Activated CD4-positive, alpha-beta memory T cell treated with anti-CD3 and anti-CD28 coated beads, Interleukin-2, amount 10 ng/mL, durations not matched to agents 7 days and 5 days (primary cell): ENCODE results near the gene SKA2. TPM values are rescaled to one million over a fixed set of nuclear protein-coding genes. Genes with fewer than 3 reads are reported as not detected.
"Not testable (repeated sequence)": the region's sequence is repeated elsewhere in the genome, so short reads cannot be mapped to it uniquely, and the experiment has no call there.

ENCODE experiments used
- CTCF ChIA-PET: fragments of 350-600 bp; sonication (Branson Sonifier 250); formaldehyde crosslinking; loops from one replicate; lab custom pipeline; 2021; ENCODE audit warnings: antibody characterized with exemption, inconsistent platforms; lab: Charles Lee
- POLR2A ChIA-PET: fragments of 350-600 bp; sonication (Branson Sonifier 250); formaldehyde crosslinking; loops from one replicate; lab custom pipeline; 2021; ENCODE audit warnings: antibody characterized with exemption; lab: Charles Lee
- DNase-seq: peaks from one replicate; pipeline ENCODE4 v3.0.0-alpha.2; 2020
- H3K27ac Mint-ChIP-seq: one replicate; pipeline ENCODE4 v1.8.0; 2021; ENCODE audit warnings: mild to moderate bottlenecking, mixed read lengths
- H3K27me3 Mint-ChIP-seq: one replicate; pipeline ENCODE4 v1.8.0; 2021; ENCODE audit warnings: mixed read lengths
- H3K36me3 Mint-ChIP-seq: one replicate; pipeline ENCODE4 v1.8.0; 2021; ENCODE audit warnings: low read depth, mixed read lengths
- H3K4me1 Mint-ChIP-seq: one replicate; pipeline ENCODE4 v1.8.0; 2021; ENCODE audit warnings: mixed read lengths
- H3K4me3 Mint-ChIP-seq: one replicate; pipeline ENCODE4 v1.8.0; 2021; ENCODE audit warnings: mild to moderate bottlenecking, mixed read lengths
- H3K9me3 Mint-ChIP-seq: one replicate; pipeline ENCODE4 v1.8.0; 2021; ENCODE audit warnings: mixed read lengths
- total RNA-seq, 2 experiments: library from RNA; stranded (reverse); gene quantifications; one replicate each; pipeline ENCODE4 v1.2.3, GENCODE V29; 2021

Gene SKA2
- total RNA-seq, 2 experiments from 2014 or later, result 88.1 to 101 TPM

- H3K27ac Mint-ChIP-seq, result no peak overlapping the region
- no peak overlapping the region for H3K4me3 Mint-ChIP-seq
- peaks cover 49% of the 10 kb centered on the region for H3K4me1 Mint-ChIP-seq
- no peaks in the 10 kb centered on the region for H3K9me3 Mint-ChIP-seq
- ChIA-PET POLR2A (interaction anchor here (11.5 kb wide), 1 partner anchor 42 kb away, joined by 134 read pairs; the partner anchor contains the start of gene TRIM37), CTCF (no interaction called here)
- peaks cover 45% of the 10 kb centered on the region for H3K36me3 Mint-ChIP-seq
- no peak for DNase-seq
- no peaks in the 10 kb centered on the region for H3K27me3 Mint-ChIP-seq
These were observed 5.9 kb downstream of the SKA2 start for GRCh38 chr17:59149051-59149450.

- H3K4me1 Mint-ChIP-seq, result peaks cover 25% of the 10 kb centered on the region
- ChIA-PET CTCF (interaction anchor here (0.5 to 0.7 kb wide), 2 partner anchors 9 to 63 kb away, joined by 3 to 5 read pairs; no protein-coding TSS in a partner anchor), POLR2A (interaction anchor here (1.6 to 2.8 kb wide), 3 partner anchors 8 to 40 kb away, joined by 4 to 12 read pairs (median 5); partner anchors contain the start of genes PRR11, SKA2 and TRIM37)
- H3K9me3 Mint-ChIP-seq, result no peaks in the 10 kb centered on the region
- DNase-seq, result no peak
- no peaks in the 10 kb centered on the region for H3K27me3 Mint-ChIP-seq
- peaks cover 35% of the 10 kb centered on the region for H3K36me3 Mint-ChIP-seq
- H3K27ac Mint-ChIP-seq, result no peak overlapping the region
- H3K4me3 Mint-ChIP-seq, result no peak overlapping the region
These were observed 9.4 kb downstream of the SKA2 start for GRCh38 chr17:59145571-59146096.

GRCh38 chr17:59141860-59142259, 13.1 kb downstream of the SKA2 start:
- no peaks in the 10 kb centered on the region for H3K27me3 Mint-ChIP-seq
- H3K36me3 Mint-ChIP-seq, result peaks cover 30% of the 10 kb centered on the region
- peaks cover 5% of the 10 kb centered on the region for H3K4me1 Mint-ChIP-seq
- H3K27ac Mint-ChIP-seq, result no peak overlapping the region
- no peak overlapping the region for H3K4me3 Mint-ChIP-seq
- ChIA-PET CTCF (interaction anchor here (0.8 kb wide), 1 partner anchor 18 kb away, joined by 7 read pairs; no protein-coding TSS in a partner anchor), POLR2A (no interaction called here)
- no peaks in the 10 kb centered on the region for H3K9me3 Mint-ChIP-seq
- DNase-seq, result no peak

GRCh38 chr17:59139939-59140338, 15.0 kb downstream of the SKA2 start:
- Mint-ChIP-seq H3K27me3 (no peaks in the 10 kb centered on the region), H3K9me3 (no peaks in the 10 kb centered on the region), H3K4me3 (no peak overlapping the region), H3K36me3 (peaks cover 19% of the 10 kb centered on the region), H3K4me1 (peaks cover 2% of the 10 kb centered on the region), H3K27ac (no peak overlapping the region)
- CTCF ChIA-PET, result interaction anchor here (0.7 kb wide), 3 partner anchors 11 to 48 kb away, joined by 3 to 5 read pairs (median 4); no protein-coding TSS in a partner anchor
- no peak for DNase-seq
- POLR2A ChIA-PET, result no interaction called here

GRCh38 chr17:59138339-59138738, 16.6 kb downstream of the SKA2 start:
- H3K36me3 Mint-ChIP-seq, H3K9me3 Mint-ChIP-seq, H3K4me1 Mint-ChIP-seq, DNase-seq, CTCF ChIA-PET, H3K4me3 Mint-ChIP-seq, H3K27ac Mint-ChIP-seq, H3K27me3 Mint-ChIP-seq: not testable (repeated sequence)
- POLR2A ChIA-PET, result interaction anchor here (1.1 kb wide), 1 partner anchor 8 kb away, joined by 3 read pairs; no protein-coding TSS in a partner anchor

DNA sequence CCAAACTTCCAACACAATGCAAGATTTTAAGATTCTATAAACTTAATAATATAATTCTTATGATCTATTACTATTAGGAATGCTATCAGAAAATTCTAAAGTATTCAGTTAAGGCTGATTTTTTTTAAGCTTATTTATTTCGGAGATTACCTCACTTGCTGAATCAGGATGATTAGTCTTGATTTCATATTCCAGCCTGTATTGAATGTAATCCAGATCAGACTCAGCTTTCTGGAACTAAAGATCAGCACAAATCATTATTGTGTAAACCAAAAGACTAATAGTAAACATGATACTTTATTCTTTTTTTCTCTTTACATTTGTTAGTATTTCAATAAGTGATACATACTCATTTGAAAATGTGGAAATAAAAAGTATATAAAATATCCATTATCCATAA, 23.9 kb downstream of the SKA2 start:
- CTCF ChIA-PET, result no interaction called here
- POLR2A ChIA-PET, result no interaction called here
- Mint-ChIP-seq H3K36me3 (peaks cover 26% of the 10 kb centered on the region), H3K27me3 (no peaks in the 10 kb centered on the region), H3K27ac (no peak overlapping the region), H3K9me3 (no peaks in the 10 kb centered on the region), H3K4me3 (no peak overlapping the region), H3K4me1 (peaks cover 10% of the 10 kb centered on the region)
- no peak for DNase-seq

DNA sequence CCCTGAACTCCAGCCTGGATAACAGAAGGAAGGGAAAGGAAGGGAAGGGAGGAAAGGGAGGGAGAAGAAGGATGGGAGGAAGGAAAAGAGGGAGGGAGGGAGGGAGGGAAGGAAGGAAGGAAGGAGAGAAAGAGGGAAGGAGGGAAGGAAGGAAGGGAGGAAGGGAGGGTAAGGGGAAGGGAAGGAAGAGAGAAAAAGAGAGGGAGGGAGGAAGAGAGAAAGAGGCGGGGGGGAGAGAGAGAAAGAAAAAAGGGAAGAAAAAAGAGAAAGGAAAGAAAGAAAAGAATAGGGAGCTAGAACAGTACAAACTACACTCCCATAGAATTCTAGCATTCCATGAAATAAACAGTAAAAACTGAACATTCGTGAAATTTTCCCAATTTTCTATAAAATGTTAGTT, 25.2 kb downstream of the SKA2 start:
- Mint-ChIP-seq H3K4me3 (no peak overlapping the region), H3K36me3 (peaks cover 29% of the 10 kb centered on the region), H3K27ac (no peak overlapping the region), H3K4me1 (peaks cover 8% of the 10 kb centered on the region), H3K9me3 (no peaks in the 10 kb centered on the region), H3K27me3 (no peaks in the 10 kb centered on the region)
- CTCF ChIA-PET, result no interaction called here
- POLR2A ChIA-PET, result interaction anchor here (0.6 kb wide), 1 partner anchor 142 kb away, joined by 3 read pairs; no protein-coding TSS in a partner anchor
- DNase-seq, result no peak

DNA sequence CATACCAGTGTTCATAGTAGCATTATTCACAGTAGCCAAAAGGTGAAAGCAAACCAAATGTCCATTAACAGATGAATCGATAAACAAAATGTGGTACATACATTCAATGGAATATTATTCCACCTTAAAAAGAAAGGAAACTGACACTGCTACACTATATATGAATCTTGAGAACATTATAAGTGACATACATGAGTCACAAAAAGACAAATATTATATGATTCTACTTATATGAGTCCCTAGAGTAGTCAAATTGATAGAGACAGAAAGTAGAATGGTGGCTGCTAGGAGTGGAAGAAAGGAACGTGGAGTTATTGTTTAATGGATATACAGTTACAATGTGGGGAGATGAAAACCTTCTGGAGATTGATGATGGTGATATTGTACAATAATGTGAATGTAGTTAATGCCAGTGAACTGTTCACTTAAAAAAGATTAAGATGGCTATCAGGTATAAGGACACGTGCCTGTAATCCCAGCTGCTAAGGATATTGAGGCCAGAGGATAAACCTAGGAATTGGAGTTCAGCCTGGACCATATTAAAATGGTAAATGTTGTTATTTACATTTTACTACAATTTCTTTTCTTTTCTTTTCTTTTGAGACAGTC, 28.1 kb downstream of the SKA2 start:
- Mint-ChIP-seq H3K27me3 (no peaks in the 10 kb centered on the region), H3K9me3 (no peaks in the 10 kb centered on the region), H3K4me3 (no peak overlapping the region), H3K27ac (no peak overlapping the region), H3K36me3 (peaks cover 42% of the 10 kb centered on the region), H3K4me1 (peaks cover 12% of the 10 kb centered on the region)
- DNase-seq, result no peak
- POLR2A ChIA-PET, result no interaction called here
- CTCF ChIA-PET, result no interaction called here

- no peak overlapping the region for H3K4me3 Mint-ChIP-seq
- H3K27me3 Mint-ChIP-seq, result no peaks in the 10 kb centered on the region
- ChIA-PET CTCF (interaction anchor here (0.5 to 0.7 kb wide), 2 partner anchors 17 to 27 kb away, joined by 4 to 7 read pairs; no protein-coding TSS in a partner anchor), POLR2A (interaction anchor here (0.7 to 0.8 kb wide), 2 partner anchors 729 to 956 kb away, joined by 3 to 5 read pairs; no protein-coding TSS in a partner anchor)
- H3K27ac Mint-ChIP-seq, result no peak overlapping the region
- DNase-seq, result no peak
- H3K9me3 Mint-ChIP-seq, result no peaks in the 10 kb centered on the region
- H3K4me1 Mint-ChIP-seq, result peaks cover 11% of the 10 kb centered on the region
- peaks cover 52% of the 10 kb centered on the region for H3K36me3 Mint-ChIP-seq
These were observed 30.3 kb downstream of the SKA2 start for GRCh38 chr17:59124665-59125064.

GRCh38 chr17:59121901-59122480, 33.0 kb downstream of the SKA2 start:
- Mint-ChIP-seq H3K27me3 (no peaks in the 10 kb centered on the region), H3K4me1 (peaks cover 9% of the 10 kb centered on the region), H3K9me3 (no peaks in the 10 kb centered on the region), H3K4me3 (no peak overlapping the region), H3K36me3 (peaks cover 50% of the 10 kb centered on the region), H3K27ac (no peak overlapping the region)
- DNase-seq, result no peak
- ChIA-PET CTCF (no interaction called here), POLR2A (no interaction called here)

DNA sequence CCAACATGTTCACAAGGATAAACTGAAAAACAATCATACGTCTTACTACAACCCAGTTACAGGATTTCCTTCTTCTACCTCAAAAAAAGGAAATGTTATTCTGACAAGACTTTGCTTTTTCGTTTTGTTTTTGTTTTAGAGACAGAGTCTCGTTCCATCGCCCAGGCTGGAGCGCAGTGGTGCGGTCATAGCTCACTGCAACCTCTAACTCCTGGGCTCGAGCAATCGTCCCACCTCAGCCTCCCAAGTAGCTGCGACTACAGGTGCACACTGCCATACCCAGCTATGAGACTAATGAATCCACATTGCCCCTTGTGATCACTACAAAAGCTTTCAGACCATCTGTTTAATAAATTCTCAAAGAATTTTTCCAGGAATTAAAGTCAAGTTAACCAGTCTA, 39.5 kb downstream of the SKA2 start:
- CTCF ChIA-PET, result no interaction called here
- peaks cover 12% of the 10 kb centered on the region for H3K4me1 Mint-ChIP-seq
- DNase-seq, result no peak
- no peaks in the 10 kb centered on the region for H3K9me3 Mint-ChIP-seq
- POLR2A ChIA-PET, result no interaction called here
- H3K4me3 Mint-ChIP-seq, result no peak overlapping the region
- peaks cover 51% of the 10 kb centered on the region for H3K36me3 Mint-ChIP-seq
- no peaks in the 10 kb centered on the region for H3K27me3 Mint-ChIP-seq
- H3K27ac Mint-ChIP-seq, result no peak overlapping the region

GRCh38 chr17:59111539-59111938, 43.4 kb downstream of the SKA2 start:
- H3K4me3 Mint-ChIP-seq, result no peak overlapping the region
- no peaks in the 10 kb centered on the region for H3K27me3 Mint-ChIP-seq
- DNase-seq, result no peak
- peaks cover 37% of the 10 kb centered on the region for H3K4me1 Mint-ChIP-seq
- H3K9me3 Mint-ChIP-seq, result no peaks in the 10 kb centered on the region
- ChIA-PET POLR2A (no interaction called here), CTCF (interaction anchor here (1.1 to 1.6 kb wide), 2 partner anchors 40 to 577 kb away, joined by 3 to 4 read pairs; no protein-coding TSS in a partner anchor)
- H3K36me3 Mint-ChIP-seq, result peaks cover 51% of the 10 kb centered on the region
- no peak overlapping the region for H3K27ac Mint-ChIP-seq

DNA sequence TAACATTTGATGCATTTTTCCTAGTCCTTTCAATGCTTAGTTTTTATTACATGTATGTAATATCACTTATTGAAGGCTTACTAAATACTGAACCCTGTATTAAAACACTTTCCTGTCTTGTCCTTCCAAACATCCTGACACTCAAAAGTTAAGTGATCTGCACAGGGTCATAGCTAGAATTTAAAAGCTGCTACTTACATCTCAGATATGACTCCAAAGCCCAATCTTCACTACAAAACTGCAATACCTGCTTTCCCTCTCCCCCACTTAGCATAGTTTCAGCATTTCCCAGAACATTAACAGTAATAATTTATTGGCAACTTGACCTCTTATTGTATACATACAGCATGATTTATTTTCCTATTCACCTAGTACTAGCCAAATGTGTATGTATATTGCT, 44.0 kb downstream of the SKA2 start:
- Mint-ChIP-seq H3K36me3 (peaks cover 49% of the 10 kb centered on the region), H3K27me3 (no peaks in the 10 kb centered on the region), H3K4me3 (no peak overlapping the region), H3K9me3 (no peaks in the 10 kb centered on the region), H3K4me1 (peaks cover 38% of the 10 kb centered on the region), H3K27ac (no peak overlapping the region)
- CTCF ChIA-PET, result interaction anchor here (1.1 to 1.6 kb wide), 2 partner anchors 40 to 576 kb away, joined by 3 to 4 read pairs; no protein-coding TSS in a partner anchor
- POLR2A ChIA-PET, result interaction anchor here (1.3 kb wide), 1 partner anchor 479 kb away, joined by 5 read pairs; no protein-coding TSS in a partner anchor
- DNase-seq, result no peak
